ENCODE measurements around the gene C1orf35.

The C1orf35 gene

DNA sequence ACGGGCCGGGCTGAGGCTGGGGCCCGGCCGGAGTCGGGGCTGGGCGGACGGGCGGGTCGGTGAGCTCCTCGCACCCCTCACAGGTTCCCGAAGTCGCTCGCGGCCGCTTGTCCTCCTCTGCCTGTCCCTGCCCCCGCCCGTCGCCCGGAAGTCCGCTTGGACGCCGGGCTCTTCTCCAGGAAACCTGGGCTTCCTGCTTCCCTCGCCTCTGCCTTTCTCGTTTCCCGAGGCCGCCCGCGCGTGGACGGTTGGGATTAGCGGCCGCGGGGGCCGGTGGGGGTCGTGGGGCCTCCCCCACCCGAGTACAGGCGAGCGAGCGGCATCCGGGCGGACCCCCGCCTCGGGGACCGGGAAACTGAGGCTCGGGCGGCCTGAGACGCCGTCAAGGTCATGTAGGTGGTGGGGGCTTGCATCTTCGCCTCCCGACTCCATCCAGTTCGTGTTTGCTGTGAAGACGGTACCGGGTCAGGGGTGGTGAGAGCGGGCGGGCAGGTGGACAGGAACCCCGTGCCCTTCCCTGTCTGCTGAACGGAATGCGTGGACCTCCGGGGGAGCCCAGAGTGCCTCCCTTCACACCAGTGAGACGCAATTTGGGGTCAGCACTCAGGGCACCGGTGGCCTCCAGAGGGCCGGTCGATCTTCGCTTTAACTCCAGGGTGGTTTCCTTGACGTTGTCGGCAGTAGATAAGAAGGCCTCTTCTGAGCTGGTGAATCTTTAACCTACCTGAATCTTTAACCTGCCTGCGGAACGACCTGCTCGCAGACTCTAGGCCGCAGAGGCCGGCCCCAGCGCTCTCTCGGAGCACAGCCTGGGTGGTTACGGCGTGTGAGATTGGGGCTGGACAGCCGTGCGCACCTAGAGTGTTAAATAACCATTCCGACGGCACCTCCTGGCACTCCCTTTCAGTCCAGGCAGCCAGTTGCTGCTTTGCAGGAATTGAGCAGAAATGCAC is 19.9 kb downstream of the C1orf35 start:
- Mint-ChIP-seq H3K27me3 (no peaks in the 10 kb centered on the region), H3K4me1 (peaks cover 53% of the 10 kb centered on the region), H3K27ac (peak overlapping the region; percentile 85), H3K4me3 (peak overlapping the region; percentile 91), H3K36me3 (peaks cover 6% of the 10 kb centered on the region), H3K9me3 (no peaks in the 10 kb centered on the region)

DNA sequence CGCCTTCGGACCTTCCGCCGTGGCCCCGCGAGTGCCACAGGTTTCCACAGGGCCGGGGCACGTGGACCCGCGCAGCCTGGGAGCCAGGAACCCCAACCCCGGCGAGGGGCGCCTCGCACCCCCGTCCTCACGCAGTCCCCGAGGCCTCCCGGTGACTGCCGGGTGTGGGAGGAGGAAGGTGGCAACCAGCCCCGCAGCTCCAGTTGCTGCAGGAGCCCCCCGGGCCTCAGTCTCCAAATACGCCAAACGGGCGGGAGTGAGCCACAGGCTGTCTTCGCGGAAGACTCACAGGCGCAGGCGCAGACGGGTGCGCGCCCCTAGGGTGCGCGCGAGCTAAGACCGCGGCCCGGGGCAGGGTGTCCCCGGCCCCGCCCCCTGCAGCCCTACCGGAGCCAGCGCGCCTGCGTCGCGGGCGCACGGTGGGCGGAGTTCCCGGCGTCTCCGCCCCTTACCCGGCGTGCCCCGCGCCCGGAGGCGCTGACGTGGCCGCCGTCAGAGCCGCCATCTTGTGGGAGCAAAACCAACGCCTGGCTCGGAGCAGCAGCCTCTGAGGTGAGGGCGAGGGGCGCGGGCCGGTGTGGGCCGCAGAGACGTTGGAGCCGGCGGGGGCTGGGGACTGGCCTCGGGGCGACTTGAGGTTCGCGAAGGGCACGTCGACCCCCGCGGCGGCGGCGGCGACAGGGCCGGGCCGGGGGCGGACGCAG is 20.8 kb downstream of the C1orf35 start, which contains the start of gene ARF1:
TSS of gene ARF1 (plus strand) at position 495 of the 704 bp plus-strand sequence. CDS start 14,407 bp downstream, outside the sequence.
- Mint-ChIP-seq H3K4me3 (peak within 1 kb of the TSS; percentile 91), H3K36me3 (peaks cover 6% of the 10 kb centered on the region), H3K9me3 (no peaks in the 10 kb centered on the region), H3K4me1 (peaks cover 45% of the 10 kb centered on the region), H3K27ac (peak within 1 kb of the TSS; percentile 88), H3K27me3 (no peaks in the 10 kb centered on the region)

DNA sequence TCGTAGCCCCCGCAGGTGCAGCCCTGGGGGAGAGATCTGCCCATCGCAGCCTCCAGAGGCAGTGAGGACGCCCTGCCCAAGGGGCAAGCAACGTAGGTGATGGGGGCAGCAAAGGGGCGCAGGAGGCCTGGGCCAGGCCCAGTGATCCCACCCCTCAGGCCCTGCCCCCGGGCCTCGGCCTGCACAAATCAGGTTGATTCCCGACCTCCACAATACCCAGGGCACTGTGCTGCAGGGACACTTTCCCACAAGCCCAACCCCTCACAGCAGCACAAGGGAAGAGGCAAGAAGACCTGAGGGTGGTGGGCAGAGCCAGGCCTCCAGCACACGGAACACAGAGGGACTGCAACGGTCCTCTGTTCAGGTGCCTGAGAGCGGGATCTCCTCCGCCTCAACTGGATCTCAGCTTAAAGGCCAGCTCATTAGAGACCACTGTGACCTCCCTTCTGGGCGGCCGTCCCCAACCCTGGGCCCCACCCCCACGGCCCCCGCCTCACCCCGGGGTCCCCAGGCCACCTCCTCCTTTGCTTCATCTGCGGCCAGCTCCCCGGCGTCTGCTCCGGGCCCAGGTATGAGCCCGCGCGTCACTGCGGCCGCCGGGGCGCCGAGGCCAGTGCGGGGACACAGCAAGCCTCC is 21.4 kb downstream of the C1orf35 start:
- peak overlapping the region; percentile 89 for H3K4me3 Mint-ChIP-seq
- H3K27ac Mint-ChIP-seq: peak overlapping the region; percentile 72
- peaks cover 38% of the 10 kb centered on the region for H3K4me1 Mint-ChIP-seq
- no peaks in the 10 kb centered on the region for H3K27me3 Mint-ChIP-seq
- peaks cover 6% of the 10 kb centered on the region for H3K36me3 Mint-ChIP-seq
- no peaks in the 10 kb centered on the region for H3K9me3 Mint-ChIP-seq

DNA sequence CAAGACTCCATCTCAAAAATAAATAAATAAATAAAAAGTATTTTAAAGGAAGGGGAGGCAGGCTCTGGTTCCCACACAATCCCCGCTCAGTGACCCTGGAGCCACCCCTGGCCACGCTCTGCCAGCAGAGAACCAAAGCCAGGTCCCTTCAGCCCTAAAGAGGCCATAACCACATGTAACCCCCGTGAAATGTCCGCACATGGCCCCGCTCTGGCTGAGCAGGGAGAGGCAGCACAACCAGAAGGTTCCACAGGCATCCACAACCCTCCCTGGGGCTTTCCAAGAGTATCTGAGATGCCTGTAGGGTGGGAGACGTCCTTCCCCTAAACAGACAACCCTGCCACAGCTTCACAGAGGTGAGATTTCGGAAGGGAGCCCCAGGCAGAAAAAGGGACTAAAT is 22.0 kb downstream of the C1orf35 start:
- Mint-ChIP-seq H3K4me3 (peak overlapping the region; percentile 89), H3K27me3 (no peaks in the 10 kb centered on the region), H3K9me3 (no peaks in the 10 kb centered on the region), H3K36me3 (peaks cover 6% of the 10 kb centered on the region), H3K4me1 (peaks cover 35% of the 10 kb centered on the region), H3K27ac (peak overlapping the region; percentile 77)

DNA sequence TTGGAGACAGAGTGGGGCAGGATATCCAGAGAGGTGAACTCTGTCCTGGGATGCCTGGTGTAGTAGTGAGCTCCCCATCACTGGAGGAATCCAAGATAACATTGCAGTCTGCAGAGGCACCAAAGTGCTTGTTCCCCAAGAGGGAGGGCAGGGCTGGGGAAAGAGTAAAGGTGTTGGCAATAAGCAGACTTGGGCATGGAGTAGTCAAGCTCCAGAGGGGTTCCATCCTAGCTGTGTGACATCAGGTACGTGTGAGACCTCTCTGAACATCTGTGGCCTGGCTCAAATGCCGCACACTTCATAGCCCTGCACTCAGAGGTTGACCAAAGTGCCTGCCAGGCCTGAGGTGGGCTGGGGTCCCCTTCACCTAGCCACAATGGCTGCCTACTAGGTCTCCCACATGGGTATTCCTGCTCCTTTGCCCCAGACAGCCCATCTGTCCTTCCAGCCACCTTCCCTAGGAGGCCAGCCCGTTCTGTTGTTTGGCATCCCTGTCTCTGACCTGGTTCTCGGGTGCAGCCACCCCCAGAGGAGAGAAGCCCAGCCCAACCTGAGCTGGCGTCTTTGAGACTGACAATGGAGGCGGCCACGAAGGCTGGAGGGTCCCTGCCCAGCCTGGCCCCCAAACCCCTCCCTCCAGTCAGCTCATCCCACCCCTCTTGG is 23.4 kb downstream of the C1orf35 start:
- Mint-ChIP-seq H3K36me3 (peaks cover 6% of the 10 kb centered on the region), H3K27me3 (no peaks in the 10 kb centered on the region), H3K4me1 (peaks cover 21% of the 10 kb centered on the region), H3K9me3 (no peaks in the 10 kb centered on the region), H3K4me3 (no peak overlapping the region), H3K27ac (no peak overlapping the region)

DNA sequence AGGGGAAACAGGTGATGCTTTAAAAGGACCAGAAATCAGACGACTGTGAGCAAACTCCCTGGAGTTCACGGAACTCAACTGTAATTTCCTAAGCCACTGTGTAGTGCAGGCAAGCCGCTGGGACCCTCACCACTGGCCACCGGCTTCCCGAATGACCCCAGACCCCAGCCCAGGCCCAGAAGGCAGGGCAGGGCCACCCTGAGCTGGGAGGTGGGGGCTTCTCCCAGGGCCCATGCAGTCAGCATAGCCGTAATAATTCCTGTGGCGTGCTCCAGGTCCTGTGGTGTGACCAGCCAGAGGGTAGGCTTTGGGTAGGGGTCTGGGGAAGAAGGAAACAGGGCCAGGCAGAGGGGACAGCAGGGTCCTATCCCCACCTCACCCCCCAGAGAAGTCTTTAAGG is 24.1 kb downstream of the C1orf35 start:
- Mint-ChIP-seq H3K36me3 (peaks cover 5% of the 10 kb centered on the region), H3K4me3 (no peak overlapping the region), H3K27ac (no peak overlapping the region), H3K27me3 (no peaks in the 10 kb centered on the region), H3K4me1 (peaks cover 14% of the 10 kb centered on the region), H3K9me3 (no peaks in the 10 kb centered on the region)

DNA sequence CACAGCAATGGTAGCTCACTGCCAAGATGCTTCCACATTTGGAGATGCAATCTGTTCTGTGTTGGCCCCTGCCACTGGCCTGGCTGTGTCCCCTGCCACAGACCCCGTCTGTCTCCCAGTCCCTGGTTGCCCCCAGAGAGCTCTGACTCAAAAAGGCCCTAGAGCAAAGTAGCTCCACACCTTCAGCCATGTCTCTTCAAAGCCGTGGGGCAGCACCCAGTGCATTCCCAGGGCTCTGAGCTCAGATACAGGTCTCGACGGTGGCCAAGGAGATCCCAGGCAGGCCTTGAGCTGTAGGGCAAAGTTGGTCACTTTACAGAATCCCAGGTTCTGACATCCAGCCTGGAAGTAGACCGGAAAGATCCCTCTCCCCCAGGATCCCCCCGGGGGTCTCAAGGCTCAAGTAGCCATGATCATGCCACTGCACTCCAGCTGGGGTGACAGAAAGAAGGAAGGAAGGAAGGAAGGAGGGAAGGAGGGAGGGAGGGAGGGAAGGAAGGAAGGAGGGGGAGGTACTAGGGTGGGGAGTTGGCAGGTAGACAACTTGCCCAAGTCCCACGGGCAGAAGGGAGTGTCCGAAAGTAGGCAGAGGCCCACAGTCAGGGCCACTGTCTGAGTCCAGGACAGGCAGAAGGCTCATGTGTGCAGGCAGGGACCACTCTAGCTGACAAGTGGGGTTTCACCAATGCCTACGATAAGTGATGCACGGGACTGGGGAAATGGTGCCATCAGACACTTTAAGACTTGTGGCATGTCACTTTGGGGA is 25.4 kb downstream of the C1orf35 start:
- Mint-ChIP-seq H3K27ac (no peak overlapping the region), H3K27me3 (no peaks in the 10 kb centered on the region), H3K9me3 (no peaks in the 10 kb centered on the region), H3K4me1 (peaks cover 12% of the 10 kb centered on the region), H3K36me3 (no peaks in the 10 kb centered on the region), H3K4me3 (no peak overlapping the region)

DNA sequence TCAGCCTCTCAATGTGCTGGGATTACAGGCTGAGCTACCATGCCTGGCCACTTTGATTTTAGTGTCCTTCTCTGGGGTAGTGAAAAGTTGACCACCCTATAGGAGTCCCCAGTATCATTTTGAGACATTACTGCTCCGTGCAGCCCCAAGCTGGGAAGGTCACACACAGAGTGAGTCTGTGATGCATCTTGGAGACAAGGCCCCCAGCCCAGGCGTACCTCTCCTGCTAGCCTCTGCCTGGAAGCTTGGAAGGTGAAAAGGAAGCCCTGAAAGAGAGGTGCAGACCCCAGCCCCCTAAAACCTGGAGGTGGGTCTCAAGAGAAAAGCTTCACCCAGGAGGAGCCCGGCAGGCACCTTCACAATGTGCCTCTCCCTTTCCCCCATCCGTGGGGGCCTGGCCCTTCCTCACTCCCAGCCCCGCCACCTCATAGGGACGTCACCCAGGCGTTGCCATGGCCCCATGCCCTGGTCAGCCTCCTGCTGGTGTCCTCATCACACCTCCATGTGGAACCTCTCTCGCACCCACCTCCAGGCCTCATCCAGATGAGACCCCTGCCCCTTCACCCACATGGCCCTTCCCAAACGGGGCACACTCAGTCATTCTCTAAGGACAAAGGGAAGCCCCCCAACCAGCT is 26.2 kb downstream of the C1orf35 start:
- Mint-ChIP-seq H3K4me3 (no peak overlapping the region), H3K36me3 (no peaks in the 10 kb centered on the region), H3K9me3 (no peaks in the 10 kb centered on the region), H3K27ac (peak overlapping the region; percentile 25), H3K27me3 (no peaks in the 10 kb centered on the region), H3K4me1 (peaks cover 12% of the 10 kb centered on the region)

DNA sequence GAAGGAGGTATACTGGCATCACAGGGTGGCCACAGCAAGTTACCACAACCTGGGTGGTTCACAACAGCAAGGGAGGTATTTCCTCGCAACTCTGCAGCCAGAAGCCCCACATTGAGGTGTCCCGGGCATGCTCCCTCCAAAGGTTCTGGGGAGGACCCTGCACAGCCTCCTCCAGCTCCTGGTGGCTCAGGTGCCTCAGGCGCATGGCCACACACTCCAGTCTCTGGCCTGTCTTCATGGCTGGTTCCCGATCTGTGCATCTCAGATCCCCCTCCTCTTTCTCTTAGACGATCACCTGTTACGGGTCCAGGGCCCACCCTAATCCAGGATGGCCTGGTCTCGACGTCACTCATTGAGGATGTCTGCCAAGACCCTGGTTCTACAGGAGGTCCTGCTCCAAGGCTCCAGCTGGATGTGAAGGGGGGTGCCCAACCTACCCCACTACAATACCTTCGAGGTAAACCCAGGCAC is 27.3 kb downstream of the C1orf35 start:
- no peak overlapping the region for H3K4me3 Mint-ChIP-seq
- H3K36me3 Mint-ChIP-seq: no peaks in the 10 kb centered on the region
- peaks cover 8% of the 10 kb centered on the region for H3K4me1 Mint-ChIP-seq
- no peak overlapping the region for H3K27ac Mint-ChIP-seq
- H3K9me3 Mint-ChIP-seq: no peaks in the 10 kb centered on the region
- H3K27me3 Mint-ChIP-seq: no peaks in the 10 kb centered on the region

DNA sequence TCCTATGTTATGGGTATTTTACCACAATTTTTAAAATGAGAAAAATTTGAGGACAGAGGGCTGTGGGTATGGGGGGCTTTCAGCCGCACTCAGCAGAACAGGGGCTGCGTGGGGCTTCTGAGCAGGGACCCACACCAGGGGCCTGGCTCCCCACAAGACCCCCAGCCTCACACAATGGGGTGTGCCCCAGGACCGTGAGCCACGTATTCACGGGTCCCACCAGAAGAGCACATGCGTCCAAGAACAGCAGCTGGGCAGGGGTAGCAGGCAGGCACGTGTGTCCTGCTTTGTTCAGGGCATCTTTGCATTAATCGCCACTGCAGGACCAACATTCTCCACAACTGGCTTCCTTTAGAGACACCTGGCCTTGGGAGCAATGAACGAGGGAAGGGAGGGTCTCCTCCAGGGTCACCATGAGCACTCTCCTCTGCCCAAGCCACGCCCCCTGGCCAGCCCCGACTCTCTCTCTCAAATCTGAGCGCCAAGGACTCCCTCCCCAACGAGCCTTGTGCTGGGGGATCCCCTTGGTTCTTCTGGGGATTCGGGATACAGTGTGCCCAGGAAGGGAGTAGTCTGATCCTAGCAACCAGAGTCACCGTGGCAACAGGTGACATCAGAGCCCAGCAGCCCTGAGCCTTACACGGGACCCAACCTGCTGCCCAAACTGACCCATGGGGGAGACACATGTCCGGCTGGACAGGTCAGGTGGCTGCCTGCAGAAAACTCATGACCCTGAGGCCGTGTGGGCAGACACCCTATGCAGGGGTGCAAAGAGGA is 28.0 kb downstream of the C1orf35 start:
- Mint-ChIP-seq H3K36me3 (no peaks in the 10 kb centered on the region), H3K4me1 (peaks cover 8% of the 10 kb centered on the region), H3K27me3 (no peaks in the 10 kb centered on the region), H3K27ac (no peak overlapping the region), H3K4me3 (no peak overlapping the region), H3K9me3 (no peaks in the 10 kb centered on the region)

DNA sequence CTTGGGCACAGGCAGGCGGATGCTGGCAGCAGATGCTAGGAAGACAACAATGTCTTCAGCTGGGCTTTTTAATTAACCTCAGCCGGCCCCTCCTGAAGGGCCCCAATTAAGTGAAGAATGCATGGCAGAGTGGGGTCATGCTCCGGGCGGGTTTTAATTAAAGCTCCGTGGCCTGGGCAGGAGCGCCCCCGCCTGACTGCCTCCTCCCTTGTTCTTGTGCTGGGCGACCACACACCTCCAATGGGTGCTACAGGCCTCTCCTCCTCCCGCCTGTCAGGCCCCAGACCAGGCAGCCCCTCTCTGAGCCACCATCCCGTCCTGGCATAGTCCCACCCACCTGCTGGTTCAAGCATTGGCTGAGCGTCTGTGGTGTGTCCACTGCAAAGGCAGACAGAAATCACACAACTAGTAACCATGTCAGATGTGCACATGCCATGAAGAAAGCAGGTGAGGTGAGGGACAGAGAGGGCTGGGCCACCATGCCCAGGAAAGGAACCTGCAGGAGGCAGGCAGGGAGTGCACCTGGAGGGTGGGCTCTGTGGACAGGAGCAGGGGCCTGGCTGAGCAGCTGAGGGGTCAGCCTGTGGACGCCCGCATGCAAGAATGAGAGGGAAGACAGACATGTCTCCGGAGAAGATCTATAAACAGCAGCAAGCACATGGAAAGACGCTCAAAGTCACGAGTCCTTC is 29.1 kb downstream of the C1orf35 start:
- H3K27me3 Mint-ChIP-seq: no peaks in the 10 kb centered on the region
- no peak overlapping the region for H3K4me3 Mint-ChIP-seq
- no peaks in the 10 kb centered on the region for H3K36me3 Mint-ChIP-seq
- peaks cover 4% of the 10 kb centered on the region for H3K4me1 Mint-ChIP-seq
- no peak overlapping the region for H3K27ac Mint-ChIP-seq
- H3K9me3 Mint-ChIP-seq: no peaks in the 10 kb centered on the region

DNA sequence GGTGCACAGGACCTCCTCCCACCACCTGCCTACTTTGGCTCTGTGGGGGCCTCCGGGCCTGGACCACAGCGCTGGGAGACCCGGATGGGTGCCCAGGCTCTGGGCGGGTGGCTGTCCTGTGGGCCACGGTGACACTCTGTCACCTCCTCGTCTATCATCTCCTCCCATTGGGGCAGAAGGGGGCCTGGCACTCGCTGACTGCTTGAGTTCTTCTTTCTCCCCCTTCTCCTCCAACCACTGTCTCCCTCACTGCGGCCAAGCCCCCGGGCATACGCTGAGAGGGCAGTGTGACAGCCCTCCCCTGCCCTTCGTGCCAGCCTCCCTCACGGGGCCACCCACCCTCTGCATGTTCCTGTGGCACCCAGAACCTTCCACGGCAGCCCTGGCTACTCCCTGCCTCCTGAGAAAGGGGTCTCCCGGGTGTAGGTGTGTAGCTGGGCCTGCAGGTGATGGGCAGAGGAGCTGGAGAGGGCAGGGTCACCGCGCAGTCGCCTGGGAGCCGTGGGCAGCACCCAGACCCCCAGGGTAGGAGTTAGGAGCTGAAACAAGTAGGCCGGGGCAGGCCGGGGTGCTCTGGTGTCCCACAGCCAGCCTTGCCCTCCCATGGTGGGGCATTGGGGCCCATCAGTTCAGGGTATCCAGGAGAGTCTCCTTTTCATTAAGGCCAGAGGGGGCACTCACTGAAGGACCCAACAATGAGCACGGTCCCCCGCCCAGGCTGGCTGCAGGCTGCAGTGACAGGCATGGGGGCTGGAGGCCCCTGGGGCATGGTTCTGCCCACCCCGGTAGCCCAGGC is 29.9 kb downstream of the C1orf35 start:
- H3K27me3 Mint-ChIP-seq: no peaks in the 10 kb centered on the region

DNA sequence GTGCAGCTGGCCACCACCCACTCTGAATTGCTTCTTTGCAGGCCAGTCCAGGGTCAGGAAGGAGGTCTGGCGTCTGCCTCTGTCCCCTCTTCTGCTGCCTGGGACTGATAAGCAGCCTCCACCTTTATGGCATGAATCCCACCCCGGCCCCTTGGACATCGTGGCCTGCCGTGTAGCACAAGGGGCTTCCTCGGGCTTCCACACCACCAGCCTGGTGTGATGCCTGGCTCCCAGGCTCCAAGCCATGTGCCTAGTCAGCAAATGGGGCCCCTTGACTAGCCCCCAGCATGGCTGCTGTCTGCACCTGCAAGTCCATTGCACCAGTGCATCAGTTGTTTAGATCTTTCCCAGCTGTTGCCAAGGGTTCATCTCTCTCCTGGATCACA is 30.5 kb downstream of the C1orf35 start:
- H3K4me1 Mint-ChIP-seq: no peaks in the 10 kb centered on the region
- H3K27me3 Mint-ChIP-seq: no peaks in the 10 kb centered on the region
- no peaks in the 10 kb centered on the region for H3K36me3 Mint-ChIP-seq
- H3K27ac Mint-ChIP-seq: no peak overlapping the region
- no peak overlapping the region for H3K4me3 Mint-ChIP-seq
- H3K9me3 Mint-ChIP-seq: no peaks in the 10 kb centered on the region

More for the DNA sequence above, 29.9 kb downstream of the C1orf35 start:
- no peak overlapping the region for H3K4me3 Mint-ChIP-seq
- no peaks in the 10 kb centered on the region for H3K4me1 Mint-ChIP-seq
- H3K9me3 Mint-ChIP-seq: no peaks in the 10 kb centered on the region
- H3K27ac Mint-ChIP-seq: no peak overlapping the region
- no peaks in the 10 kb centered on the region for H3K36me3 Mint-ChIP-seq

Measured in activated naive CD4-positive, alpha-beta T cell treated with anti-CD3 and anti-CD28 coated beads, Interleukin-2, amount 50 U/mL, for 24 hours (primary cell).